DMS153 treated with DMSO at 0.1 percent for 48 hours (cell line): ENCODE results near the gene RPS6KA2.

Experiments used
- DNase-seq: peaks from one replicate; lab custom pipeline; 2025; ENCODE audit not compliant: unreplicated experiment; lab: John Stamatoyannopoulos, UW

The RPS6KA2 gene

DNA sequence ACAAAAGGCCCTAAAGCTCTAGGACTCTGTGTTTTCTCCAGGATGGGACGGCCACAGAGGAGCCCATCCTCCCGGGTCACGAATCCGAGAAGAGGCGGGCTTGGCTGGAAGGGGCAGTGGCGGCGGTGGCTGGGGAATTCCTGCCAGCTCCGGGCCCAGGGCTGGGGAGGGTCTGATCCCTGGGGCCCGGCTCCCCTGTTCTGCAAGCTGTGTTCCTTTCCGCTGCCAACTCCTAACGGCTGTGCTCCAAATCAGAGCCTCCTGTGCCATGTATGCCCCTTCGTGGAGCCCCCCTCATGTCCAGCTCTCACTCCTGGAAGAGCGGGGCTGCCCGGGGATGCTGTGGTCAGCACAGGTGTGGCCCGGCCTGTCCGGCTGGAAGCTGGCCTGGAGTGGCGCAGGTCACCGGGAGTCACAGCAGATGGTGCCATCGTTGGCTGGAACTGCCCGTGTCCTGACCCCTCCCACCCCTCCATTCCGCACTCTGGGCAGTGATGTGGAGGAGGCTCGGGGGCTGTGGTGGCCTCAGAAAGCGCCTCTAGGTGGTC, 156.1 kb downstream of the RPS6KA2 start:
- no peak for DNase-seq

DNA sequence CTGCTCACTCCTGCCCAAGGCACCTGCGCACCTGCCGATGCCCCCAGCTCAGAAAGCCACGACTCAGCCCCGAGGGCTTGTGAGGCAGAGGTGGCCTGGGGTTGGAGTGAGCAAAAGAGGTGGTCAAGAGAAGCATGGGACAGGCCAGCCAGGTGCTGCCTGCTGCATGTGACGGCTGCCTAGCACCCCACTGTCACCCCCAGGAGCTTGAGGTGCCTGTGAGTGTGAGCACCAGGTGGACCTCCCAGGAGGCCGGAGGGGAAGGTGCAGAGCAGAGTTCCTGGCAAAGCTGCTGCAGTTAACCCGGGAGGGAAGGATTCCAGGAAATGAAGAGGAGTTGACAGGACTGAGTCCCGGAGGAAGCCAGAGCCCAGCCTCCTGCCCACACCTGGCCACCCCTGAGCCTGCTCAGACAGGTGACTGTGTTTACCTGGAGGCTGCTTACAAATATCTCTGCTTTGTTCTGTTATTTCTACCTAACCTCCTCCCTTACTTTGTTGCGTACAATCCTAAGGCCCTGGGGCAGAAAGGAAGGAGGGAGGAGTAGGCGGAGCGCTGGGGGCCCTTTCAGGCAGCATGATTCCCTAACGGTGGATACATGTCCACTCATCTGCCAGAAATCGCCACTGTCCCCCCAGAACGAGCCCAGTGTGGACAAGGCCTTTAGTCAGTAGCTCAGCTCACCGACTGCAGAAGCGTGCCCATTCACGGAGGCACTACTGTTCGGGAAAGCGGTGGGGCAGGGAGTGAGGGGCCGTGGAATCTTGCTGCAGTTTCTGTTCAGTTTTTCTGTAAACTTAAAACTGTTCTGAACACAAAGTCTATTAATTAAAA, 156.8 kb downstream of the RPS6KA2 start:
- no peak for DNase-seq

DNA sequence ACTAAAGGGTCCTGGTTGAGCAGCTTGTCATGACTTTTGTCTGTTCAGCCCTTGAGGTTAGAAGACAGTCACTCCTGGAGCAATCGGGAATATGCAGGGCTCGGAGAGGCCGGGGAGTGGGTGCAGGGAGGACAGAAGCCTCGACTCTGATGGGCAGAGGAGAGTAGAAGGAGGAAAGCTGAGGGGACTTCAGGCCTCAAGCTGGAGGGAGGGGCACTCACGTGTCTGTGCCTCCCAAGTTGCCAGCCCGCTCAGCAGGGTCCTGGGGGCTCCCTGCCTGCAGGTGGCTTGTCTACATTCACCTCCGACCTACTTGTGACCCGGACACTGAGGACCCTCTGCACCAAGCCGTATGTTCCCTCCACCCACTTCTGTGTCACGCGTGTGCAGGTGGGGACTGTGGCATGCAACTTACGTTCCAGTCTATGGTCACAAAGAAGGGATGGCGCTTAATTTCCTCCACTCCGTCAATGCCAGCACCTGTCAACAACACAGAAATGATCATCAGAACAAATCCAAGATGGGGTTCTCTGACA, 157.6 kb downstream of the RPS6KA2 start:
- DNase-seq: no peak

DNA sequence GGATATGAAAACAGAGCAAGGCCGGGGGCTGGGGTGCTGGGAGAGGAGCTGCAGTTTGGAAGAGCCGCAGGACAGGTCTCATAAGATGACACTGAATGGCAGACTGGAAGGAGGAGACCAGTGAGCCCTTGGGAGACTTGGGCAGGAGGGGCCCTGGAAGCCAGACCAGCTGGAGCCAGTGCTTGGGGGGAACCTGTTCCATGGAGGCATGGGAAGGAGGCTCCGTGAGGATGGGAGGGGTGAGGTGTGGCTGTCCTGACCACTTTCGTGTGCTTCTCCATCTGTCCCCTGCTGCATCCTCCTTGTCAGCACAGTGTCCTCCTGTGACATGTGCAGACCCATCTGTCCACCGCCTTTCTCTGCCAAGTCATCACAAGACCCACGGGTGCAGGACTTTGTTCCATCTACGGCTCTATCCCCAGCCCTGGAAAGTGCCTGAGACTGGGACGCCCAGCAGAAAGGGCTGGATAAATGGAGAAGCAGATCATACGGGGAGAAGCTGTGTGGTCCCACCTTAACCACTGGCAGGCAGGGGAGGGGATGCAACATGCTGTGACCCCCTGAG, 159.5 kb downstream of the RPS6KA2 start:
- DNase-seq: no peak

DNA sequence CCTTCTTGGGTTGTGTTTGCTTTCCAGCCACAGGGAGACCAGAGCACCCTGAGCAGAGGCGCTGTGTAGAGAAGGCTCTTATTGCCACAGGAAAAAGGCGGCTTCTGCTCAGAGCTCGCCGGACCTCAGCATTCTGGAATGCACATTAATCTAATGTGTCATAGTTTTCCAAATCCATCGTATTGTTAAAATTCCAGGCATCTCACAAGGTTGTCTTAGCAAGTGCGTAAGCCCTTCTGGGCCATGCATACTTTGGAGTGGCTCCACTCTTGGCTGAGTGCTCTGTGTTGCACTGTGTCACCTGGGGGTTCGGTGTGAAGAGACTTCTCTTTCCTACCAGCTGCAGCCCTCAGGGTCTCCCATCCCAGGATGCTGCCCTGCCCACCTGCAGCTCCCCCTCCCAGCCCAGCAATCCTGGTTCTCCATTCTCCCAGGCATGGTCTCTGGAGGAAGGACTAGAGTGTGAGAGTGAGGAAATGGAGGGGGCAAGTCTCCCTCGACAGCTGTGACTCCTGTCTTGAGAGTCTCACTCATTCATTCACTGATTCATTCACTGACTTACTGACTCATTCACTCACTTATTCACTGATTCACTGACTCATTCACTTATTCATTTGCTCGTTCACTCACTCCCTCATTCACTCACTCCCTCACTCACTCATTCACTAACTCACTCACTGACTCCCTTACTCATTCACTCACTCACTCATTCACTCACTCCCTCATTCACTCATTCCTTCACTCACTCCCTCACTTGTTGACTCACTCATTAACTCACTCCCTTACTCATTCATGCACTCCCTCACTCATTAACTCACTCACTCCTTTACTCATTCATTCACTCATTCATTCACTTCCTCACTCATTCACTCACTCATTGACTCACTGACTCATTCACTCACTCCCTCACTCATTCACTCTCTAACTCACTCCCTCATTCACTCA, 160.6 kb downstream of the RPS6KA2 start:
- DNase-seq: no peak

- no peak for DNase-seq
Measured at GRCh38 chr6:166465671-166466087, 161.4 kb downstream of the RPS6KA2 start.

- DNase-seq: no peak
Measured at GRCh38 chr6:166465003-166465399, 162.1 kb downstream of the RPS6KA2 start.

DNA sequence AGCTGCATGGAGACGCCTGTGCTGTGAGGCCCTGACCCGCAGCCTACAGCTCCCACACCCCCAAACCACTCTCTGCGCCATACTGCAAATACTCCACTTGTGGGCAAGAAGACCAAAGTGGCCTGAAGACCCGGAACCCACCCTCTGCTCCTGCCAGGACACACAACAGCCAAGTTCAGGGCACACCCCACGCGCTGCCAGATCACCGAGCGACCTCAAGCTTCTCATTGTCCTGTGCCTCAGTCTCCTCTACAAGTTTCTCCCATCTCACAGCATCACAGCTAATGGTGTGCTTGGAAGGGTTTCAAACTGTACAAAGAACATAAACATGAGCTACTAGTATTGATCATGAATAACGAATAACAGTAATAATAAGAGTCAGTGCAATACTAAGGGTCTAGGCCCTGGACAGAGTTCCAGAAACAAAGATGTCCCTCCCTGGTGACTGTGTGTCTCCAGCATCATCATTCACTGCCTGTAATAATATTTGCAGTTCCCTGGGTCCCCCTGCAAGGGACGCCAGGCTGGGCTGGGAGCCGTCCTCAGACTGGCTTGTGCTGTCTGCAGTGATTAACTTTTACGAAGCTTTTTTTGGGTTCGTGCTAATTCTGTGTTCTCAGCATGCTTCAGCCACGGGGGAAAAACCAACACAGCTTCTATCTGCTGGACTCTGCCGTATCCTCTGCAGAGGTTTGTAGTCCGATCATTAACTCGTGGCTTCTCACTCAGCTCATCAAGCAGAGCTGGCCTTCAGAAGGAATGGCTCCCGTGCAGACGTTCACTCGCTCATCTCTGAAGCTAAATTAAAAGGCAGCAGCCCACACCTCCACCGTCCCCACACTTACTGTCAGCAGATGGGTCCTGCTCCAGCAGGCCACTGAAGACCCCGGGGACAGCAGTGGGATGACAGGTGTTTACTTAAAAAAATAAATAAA, 162.7 kb downstream of the RPS6KA2 start:
- DNase-seq: no peak

DNA sequence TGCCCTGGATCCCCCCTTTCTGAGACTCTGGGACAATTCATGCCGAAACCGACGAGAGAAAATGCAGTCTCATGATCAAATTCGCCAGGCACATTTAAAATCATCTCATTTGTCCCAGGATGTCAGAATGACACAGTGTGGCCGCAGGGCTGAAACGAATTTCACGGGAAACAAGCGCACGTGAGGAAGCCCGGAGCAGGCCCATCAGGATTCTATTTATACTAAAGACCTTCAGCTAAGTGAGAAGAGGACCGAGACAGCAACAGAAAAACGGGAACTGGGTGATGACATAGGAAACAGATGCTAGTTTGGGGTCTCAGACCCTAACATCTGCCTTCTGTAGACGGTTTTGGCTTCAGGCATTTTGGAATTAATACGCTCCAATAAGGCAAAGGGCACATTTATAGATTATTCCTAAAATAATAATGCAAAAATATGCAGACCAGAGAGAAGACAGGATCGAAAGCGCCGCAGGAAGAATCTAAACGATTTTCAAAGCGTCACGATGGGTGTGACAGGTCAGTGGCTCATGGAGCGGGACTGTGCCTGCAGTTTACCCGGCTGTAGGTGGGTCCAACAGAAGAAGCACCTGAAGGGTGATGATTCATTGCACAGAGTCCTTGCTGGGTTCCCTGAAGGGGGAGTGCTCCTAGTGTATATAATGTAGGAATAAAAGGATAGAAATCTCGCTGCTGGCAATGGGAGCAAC, 163.5 kb downstream of the RPS6KA2 start:
- no peak for DNase-seq

GRCh38 chr6:166462461-166463135, 164.5 kb downstream of the RPS6KA2 start:
- no peak for DNase-seq

DNA sequence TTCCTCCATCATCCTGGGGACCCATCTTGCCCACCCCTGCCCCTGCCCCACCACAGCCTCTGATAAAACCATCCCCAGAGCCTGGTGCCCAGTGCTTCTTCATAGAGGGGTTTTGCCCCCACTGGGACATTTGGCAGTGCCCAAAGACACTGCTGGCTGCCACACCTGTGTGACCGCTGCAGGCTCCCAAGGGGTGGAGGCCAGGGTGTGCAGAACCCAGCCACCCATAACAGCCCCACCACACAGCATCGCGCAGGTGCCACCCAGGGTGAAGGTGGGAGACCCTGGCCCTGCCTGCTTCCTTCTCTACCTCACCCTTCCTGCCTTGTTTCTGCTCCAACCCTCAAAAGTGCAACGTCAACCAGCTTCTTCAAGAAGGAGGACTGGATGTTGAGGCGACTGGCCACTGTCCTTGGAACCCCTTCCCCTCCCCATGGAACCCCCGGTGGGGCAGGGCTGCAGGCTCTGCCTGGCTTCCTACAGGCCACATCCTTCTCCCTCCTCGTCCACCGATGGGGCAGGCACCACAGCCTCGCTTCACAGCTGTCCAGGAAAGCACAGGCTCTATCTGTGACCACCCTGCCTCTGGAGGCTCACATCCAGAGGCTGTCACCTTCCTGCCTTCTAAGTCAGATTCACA, 165.1 kb downstream of the RPS6KA2 start:
- DNase-seq: no peak

GRCh38 chr6:166460473-166461437, 166.3 kb downstream of the RPS6KA2 start:
- DNase-seq: no peak

DNA sequence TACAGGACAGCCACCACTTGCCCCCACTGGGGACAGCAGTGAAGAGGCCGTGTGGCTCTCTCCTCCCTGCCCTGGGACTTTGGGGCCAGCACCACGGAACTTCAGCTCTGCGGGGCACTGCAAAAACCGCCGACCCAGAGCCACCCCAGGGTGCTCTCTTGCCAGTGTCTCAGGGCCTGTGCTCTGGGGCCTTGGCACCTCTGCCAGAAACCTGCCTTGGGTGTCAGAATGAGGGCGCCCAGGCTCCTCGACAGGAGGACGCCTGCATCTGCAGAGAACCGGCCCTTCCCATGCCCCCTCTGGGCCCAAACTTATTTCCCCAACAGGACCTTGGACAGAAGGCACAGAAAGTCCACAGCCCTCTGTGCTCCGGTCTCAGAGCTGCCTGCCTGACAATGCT, 167.1 kb downstream of the RPS6KA2 start:
- no peak for DNase-seq

DNA sequence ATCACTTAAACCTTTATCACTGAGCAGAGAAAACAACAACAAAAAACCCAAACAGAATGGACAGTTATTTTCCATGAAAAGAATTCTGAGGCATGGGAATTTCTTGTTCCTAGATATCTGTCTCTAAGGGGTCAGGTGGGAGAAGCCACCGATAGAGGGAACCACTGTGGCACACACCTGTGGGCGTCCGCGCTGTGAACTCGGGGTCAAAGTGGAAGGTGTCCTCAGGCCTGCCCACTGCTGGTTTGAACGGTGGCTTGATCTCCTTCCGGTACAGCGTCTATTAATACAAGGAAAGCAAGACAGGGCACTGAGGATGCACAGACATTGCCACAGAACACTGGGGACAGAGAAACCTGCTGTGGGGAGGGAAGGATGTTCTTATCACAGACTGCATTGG, 167.8 kb downstream of the RPS6KA2 start:
- no peak for DNase-seq

GRCh38 chr6:166456395-166457156, 170.5 kb downstream of the RPS6KA2 start:
- DNase-seq: no peak

GRCh38 chr6:166454692-166455515, 172.1 kb downstream of the RPS6KA2 start:
- DNase-seq: no peak
